ENCODE results near the gene MYO1B. TPM values are rescaled to one million over a fixed set of nuclear protein-coding genes. Genes with fewer than 3 reads are reported as not detected.

MYO1B gene
- polyA plus RNA-seq, 3 donors: 0.01 TPM; not detected in 2

- Histone ChIP-seq H2AFZ (ENCODE audit: insufficient read depth, low read depth, low read length, poor library complexity, severe bottlenecking) (no peak overlapping the region), H3K9me3 (replicated peaks in 1 of 2; ENCODE audit: control insufficient read depth in 1 of 2, insufficient read depth in 1 of 2, low read length in 2 of 2) (no peaks in the 10 kb centered on the region), H3K9ac (ENCODE audit: insufficient read depth, low read length, poor library complexity, severe bottlenecking) (no peak overlapping the region), H3K27me3 (ENCODE audit: control insufficient read depth in 2 of 2, insufficient read depth in 2 of 2, low read length in 2 of 2) (no peaks in the 10 kb centered on the region), H4K20me1 (ENCODE audit: insufficient read depth, low read length) (no peaks in the 10 kb centered on the region), H3K27ac (ENCODE audit: low read depth in 1 of 2, low read length in 2 of 2) (no peak overlapping the region), H3K79me2 (ENCODE audit: insufficient read depth, low read length) (no peaks in the 10 kb centered on the region), H3K4me1 (ENCODE audit: control insufficient read depth in 1 of 2, insufficient read depth in 2 of 2, low read length in 2 of 2) (peaks cover 11 to 16% of the 10 kb centered on the region in 2 donors), H3K4me3 (replicated peaks in 1 of 3; ENCODE audit: low read depth in 2 of 3, low read length in 3 of 3) (no peak overlapping the region), H3K4me2 (replicated peaks; ENCODE audit: extremely low read depth, low read length, poor library complexity, severe bottlenecking) (no peak overlapping the region), H3K36me3 (replicated peaks in 1 of 2; ENCODE audit: control insufficient read depth in 1 of 2, insufficient read depth in 2 of 2, low read length in 2 of 2) (no peaks in the 10 kb centered on the region)
- Mint-ChIP-seq H3K36me3 (no peaks in the 10 kb centered on the region), H3K27ac (peak overlapping the region in 2 of 7 donors; percentile 13 to 23), H3K4me1 (peaks cover 19% of the 10 kb centered on the region), H3K4me3 (no peak overlapping the region), H3K27me3 (ENCODE audit: low read depth in 3 of 3) (peaks cover 0 to 3% (median 3%) of the 10 kb centered on the region in 3 donors), H3K9me3 (peaks cover 0 to 2% (median 0%) of the 10 kb centered on the region in 7 donors)
- peak; percentile 74 to 89 (median 83) for DNase-seq
- WGBS (ENCODE audit: insufficient coverage): no CpG with 5 or more reads among the region's 3 CpGs
- intact Hi-C loops (cut with micrococcal nuclease): no loop called here
- TF ChIP-seq CTCF (IDR thresholded peaks at IDR 0.05): no peak
Measured at GRCh38 chr2:191376981-191377629, 131.9 kb downstream of the MYO1B start.

- H3K27ac ChIP-seq (ENCODE audit: low read depth in 1 of 2, low read length in 2 of 2): no peak overlapping the region
- H4K20me1 ChIP-seq (ENCODE audit: insufficient read depth, low read length): no peaks in the 10 kb centered on the region
- Mint-ChIP-seq H3K9me3 (no peaks in the 10 kb centered on the region), H3K4me3 (no peak overlapping the region), H3K36me3 (no peaks in the 10 kb centered on the region), H3K27ac (no peak overlapping the region), H3K27me3 (ENCODE audit: low read depth in 3 of 3) (peaks cover 0 to 3% (median 3%) of the 10 kb centered on the region in 3 donors), H3K4me1 (peaks cover 19% of the 10 kb centered on the region)
- H3K9me3 ChIP-seq (replicated peaks in 1 of 2; ENCODE audit: control insufficient read depth in 1 of 2, insufficient read depth in 1 of 2, low read length in 2 of 2): no peaks in the 10 kb centered on the region
- H2AFZ ChIP-seq (ENCODE audit: insufficient read depth, low read depth, low read length, poor library complexity, severe bottlenecking): no peak overlapping the region
- no peak for DNase-seq
- peaks cover 11 to 16% of the 10 kb centered on the region in 2 donors for H3K4me1 ChIP-seq (ENCODE audit: control insufficient read depth in 1 of 2, insufficient read depth in 2 of 2, low read length in 2 of 2)
- no peak overlapping the region for H3K4me3 ChIP-seq (replicated peaks in 1 of 3; ENCODE audit: low read depth in 2 of 3, low read length in 3 of 3)
- no peak for TF ChIP-seq CTCF (IDR thresholded peaks at IDR 0.05)
- H3K36me3 ChIP-seq (replicated peaks in 1 of 2; ENCODE audit: control insufficient read depth in 1 of 2, insufficient read depth in 2 of 2, low read length in 2 of 2): no peaks in the 10 kb centered on the region
- H3K79me2 ChIP-seq (ENCODE audit: insufficient read depth, low read length): no peaks in the 10 kb centered on the region
- intact Hi-C loops (cut with micrococcal nuclease): no loop called here
- no peak overlapping the region for H3K9ac ChIP-seq (ENCODE audit: insufficient read depth, low read length, poor library complexity, severe bottlenecking)
- H3K4me2 ChIP-seq (replicated peaks; ENCODE audit: extremely low read depth, low read length, poor library complexity, severe bottlenecking): no peak overlapping the region
- no peaks in the 10 kb centered on the region for H3K27me3 ChIP-seq (ENCODE audit: control insufficient read depth in 2 of 2, insufficient read depth in 2 of 2, low read length in 2 of 2)
Measured at GRCh38 chr2:191379375-191379774, 134.2 kb downstream of the MYO1B start.

Measured in CD14-positive monocyte (primary cell).